ENCODE data around the gene GNAL.

GNAL gene

DNA sequence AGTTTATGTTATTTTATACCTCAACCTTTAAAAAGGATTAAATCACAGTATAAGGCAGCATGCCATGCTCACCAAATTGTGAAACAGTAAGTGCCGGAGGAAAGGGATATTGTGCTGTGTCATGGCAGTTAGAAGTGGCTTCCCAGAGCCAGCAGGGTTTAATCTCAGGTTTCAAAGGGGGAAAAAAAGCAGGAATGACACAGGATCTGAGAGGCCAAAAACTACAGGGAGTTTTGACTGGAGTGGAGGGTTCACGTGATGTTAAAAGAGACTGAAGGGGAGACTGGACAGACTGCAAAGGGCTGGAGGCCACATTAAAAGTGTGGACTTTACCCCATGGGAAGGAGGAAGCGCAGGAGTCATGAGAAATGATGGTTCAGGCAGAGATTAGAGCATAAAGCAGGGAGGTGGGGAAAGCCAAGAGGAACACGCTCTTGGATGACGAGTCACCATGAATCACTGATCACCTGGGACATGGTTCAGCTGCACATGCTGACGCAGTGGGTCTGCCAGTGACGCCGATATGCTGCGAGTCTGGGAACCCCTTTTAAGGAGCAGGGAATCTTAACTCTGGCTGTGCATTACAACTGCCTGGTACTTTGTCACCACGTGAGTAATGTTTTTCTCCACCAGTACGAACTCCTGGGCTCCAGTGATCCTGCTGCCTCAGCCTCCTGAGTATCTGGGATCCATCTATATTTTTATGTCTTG lies 168.3 kb downstream of the GNAL start:
- DNase-seq: no peak

DNA sequence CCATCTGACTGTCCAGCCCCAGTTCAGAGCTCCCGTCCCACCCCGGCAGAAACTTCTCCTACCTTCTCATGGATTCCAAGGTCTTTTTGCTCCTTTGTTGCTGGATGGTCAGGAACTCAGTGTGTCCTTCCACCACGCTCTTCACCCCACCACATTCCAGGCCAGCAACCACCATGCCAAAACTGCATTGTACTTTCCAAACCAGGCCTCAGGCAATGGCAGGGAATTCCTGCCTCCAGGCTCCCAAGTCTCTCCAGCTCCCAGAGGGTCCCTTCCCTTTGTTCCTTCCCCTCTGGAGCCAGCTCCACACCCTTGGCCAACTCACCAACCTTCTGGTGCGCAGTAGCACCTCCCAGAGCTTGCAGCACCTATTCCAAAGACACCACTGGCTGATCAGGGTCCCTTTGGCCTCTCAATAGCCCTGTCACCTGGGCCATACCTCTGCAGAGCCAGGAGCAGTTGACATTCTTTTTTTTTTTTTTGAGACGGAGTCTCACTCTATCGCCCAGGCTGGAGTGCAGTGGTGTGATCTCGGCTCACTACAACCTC lies 170.3 kb downstream of the GNAL start:
- no peak for DNase-seq

- no peak for DNase-seq
These were observed 170.9 kb downstream of the GNAL start for GRCh38 chr18:11859903-11860407.

DNA sequence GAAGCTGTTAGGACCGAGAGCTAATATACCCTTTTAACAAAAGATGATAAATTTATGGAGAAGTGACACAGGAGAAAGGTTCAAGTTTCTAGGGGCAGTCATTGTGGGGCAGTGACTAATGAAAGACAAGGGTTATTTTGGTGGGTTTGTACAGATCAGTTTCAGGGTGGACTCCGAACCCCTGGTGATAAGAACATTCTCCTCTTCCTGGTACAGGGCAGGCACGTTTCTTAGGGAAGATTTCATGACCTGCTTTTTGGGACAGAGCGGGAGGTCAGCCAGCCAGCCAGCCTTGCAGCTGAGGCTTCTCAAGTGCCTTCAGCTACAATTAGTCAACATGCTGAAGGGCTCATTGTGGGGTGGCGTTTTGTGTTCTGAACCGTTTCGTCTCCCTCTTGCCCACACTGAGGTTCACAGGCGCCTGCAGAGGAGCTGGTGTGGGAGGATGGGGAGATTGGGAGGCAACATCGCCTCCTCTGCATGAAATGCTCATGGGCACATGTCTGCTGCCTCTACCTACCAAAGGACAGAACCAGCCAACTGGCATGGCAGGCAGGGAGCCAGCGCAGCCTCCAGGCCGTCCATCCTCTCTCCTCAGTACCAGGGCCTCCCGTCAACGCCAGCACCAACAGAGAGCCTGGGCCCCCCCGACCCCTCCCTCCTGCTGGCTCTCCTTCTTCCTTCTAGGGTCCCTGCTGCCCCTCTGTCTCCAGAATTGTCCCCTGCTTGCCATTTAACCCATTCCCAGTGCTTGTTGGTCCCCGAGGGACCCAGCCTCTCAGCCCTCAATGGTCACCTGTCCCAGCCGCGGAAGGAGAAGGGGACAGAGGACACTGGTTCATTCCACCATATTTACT lies 171.8 kb downstream of the GNAL start:
- no peak for DNase-seq

GRCh38 chr18:11861583-11862288 lies 172.7 kb downstream of the GNAL start:
- DNase-seq: no peak

DNA sequence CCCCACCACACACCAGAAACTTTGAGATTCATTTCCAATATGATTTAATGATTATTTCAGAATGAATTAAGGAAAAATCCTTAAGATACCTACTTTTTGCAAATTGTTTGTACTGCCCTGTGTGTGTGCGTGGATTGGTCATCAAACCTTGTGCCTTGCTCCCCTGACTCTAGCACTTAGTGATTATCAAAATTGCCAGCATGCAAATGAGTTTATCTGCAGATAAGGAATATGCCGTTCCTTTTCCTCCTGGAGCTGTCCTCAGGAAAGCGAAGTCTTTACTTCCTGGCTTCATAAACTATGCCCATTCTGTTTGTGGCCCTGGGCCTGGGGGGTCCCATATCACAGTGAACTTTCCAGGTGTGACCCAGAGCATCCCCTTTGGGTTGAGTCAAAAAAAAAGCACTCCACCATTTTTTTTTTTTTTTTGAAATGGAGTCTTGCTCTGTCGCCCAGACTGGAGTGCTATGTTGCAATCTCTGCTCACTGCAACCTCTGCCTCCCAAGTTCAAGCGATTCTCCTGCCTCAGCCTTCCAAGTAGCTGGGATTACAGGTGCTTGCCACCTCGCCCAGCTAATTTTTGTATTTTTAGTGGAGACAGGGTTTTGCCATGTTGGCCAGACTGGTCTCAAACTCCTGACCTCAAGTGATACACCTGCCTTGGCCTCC lies 173.5 kb downstream of the GNAL start:
- no peak for DNase-seq

DNA sequence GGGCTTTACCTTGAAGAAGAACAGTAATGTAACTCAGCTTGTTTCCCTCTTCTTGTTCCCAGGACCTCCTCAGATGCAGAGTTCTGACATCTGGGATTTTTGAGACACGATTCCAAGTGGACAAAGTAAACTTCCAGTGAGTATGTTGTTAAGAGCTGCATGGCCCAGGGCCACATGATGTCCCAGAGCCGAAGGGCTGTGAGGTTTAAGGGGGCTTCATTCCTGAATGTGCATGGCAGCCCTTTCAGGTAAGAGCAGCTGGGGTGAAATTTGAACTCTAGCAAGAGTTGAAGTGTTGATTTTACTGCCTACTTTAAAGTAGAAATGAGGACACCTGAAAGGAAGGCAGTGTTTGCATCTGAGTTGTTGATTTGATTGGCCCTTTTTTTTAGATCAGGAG lies 175.4 kb downstream of the GNAL start:
- no peak for DNase-seq

DNA sequence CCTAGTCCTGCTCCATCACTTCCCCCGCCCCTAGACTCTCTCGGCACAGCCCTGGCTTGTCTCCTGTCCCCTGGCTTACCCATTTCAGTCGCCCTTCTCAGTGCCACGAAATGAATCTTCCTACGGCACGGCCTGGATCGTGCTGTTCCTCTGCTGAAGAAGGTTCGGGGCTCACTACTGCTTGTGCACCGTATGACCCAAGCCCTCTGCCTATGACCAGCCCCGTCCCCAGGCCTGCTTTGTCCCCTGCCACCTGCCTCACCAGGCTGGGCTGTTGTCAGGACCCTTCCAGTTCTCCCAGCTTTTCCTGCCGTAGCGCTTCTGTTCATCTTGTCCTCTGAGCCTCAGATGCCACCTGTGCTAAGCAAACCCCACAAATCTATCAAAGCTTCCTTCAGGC lies 176.0 kb downstream of the GNAL start:
- DNase-seq: no peak

GRCh38 chr18:11866329-11866728 lies 177.3 kb downstream of the GNAL start:
- no peak for DNase-seq

DNA sequence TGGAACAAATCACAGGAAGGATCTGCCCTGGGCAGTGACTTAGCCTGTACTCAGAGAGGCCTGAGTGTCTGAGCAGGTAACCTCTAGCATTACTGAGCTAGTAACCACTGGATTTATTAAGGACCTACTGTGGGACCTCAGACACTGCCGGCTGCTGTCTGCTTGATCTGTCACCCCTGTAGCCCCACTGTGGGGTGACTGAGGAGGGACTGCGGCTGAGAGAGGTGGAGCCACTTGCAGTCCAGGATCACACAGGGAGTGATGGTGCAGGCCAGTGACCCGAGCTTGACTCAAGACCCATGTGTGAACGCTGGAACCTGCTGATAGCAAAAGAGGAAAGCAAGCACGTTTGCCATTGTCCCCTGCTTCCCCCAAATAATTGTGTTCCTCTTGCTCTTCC lies 177.7 kb downstream of the GNAL start:
- DNase-seq: no peak

- no peak for DNase-seq
These were observed 179.2 kb downstream of the GNAL start for GRCh38 chr18:11868230-11868629.

- DNase-seq: no peak
These were observed 182.4 kb downstream of the GNAL start for GRCh38 chr18:11871501-11871900.

DNA sequence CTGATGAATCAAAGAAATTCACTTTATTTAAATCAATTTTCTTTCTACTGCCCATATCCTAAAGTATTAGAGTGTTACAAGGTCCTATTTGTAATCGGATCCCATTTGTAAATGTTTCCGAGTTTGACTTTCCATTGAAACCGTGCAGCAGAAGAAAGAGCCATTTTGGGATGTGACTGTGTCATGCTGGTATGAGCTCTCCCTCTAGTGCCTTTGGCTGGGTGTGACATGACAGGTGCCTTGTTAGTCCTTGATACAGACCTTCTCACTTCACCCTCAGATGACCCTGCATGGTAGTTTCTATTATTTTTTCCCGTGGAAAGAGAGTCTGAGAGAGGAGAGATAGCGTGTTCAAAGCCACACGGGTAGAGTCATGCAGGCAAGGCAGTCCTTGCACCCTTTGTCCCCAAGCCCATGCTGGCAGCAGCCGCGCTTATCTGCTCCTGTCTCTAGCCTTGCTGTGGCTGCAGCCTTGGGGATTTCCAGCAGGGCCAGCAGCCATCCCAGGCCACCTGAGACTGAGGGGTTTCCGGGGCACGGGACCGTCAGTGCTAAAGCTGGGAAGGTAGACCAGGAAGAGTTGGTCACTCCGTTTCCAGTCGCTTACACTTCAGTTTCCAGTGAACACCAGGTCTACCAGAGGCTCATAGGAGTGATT lies 183.5 kb downstream of the GNAL start:
- no peak for DNase-seq

DNA sequence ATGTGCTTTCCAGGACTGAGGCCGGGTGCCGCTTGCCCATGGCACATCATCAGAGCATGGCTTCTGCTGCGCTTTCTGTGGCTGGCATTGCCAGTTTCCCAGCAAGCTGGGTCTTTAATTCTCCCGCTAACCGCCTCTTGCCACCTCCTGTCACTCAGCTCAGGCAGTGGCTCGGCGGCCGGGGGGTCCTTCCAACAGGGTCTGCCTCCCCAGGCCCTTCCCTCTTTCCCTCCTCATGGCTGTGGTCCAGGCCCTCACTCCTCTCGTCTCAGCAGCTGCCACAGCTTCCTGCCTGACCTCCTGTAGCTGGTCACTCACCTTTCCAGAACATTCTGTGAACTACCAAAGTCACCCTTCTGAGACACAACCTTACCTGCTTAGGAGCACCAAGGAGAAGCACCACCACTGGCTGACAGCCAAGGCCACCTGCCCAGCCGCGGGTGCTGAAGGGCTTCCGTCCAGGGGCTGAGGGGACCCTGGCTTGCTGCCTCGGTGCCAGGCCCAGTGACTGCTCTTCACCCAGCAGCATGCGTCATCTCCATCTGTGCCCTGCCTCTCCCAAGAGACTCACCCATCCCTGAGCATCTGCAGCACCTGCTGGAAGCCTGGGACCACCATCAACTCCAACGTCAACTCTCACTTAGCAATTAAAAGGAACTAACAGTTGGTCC lies 184.7 kb downstream of the GNAL start:
- DNase-seq: no peak

- no peak for DNase-seq
These were observed 185.6 kb downstream of the GNAL start for GRCh38 chr18:11874676-11875075.

DNA sequence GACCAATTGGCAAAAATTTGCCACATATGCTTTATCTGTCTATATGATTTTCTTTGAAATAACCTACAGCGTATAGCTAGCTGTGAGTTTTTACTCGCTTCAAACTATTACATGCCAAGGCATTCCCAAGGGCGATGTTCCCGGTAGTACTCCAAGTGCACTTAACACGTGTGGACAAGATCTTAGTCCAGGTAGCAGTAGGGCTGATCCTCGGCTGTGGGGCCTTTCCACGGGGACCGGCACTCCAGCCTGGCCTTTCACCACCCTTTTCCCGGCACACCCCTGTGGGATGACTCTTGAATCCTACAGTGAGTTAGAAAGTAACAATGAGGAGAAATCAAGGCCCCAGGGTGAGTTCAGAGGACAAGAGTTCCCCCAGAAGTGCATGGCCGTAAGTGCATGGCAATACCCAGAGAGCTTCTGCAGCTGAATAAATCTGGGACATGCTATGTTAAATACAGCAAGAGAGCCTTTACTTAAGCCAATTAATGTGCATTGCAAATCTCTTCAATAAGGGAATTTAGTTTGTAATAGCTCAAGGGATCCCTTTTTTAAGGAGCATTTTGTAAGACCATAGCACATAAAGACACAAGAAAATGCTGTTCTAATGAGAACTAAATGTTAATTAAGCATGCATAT lies 188.6 kb downstream of the GNAL start:
- DNase-seq: no peak

DNA sequence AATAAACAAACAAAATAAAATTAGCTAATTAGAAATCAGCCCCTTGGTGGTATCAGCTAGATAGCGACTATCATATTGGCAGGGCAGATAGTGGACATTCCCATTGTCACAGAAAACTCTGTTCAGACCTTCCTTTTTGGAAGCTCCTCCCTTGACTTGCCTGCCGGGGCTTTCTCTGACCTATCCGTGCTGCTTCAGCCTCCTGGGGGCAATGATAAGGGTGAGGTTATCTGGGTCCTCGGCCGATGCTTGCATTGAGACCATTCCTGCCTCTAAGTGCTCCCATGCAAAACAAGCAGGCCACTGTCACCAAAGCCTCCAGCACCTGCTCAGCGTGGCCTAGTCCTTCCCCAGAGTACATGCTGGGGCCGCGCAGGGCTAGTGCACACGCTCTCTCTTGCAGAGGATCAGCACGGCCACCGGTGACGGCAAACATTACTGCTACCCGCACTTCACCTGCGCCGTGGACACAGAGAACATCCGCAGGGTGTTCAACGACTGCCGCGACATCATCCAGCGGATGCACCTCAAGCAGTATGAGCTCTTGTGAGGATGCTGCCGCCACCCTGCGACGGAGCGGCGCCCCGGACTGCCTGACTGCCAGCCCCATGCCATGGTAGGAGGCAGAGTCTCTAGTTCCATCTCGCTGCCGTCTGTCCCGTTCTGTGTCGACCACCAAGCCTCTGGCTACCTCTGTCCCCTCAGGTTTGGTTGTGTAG lies 191.7 kb downstream of the GNAL start:
- DNase-seq: no peak

- no peak for DNase-seq
These were observed 193.6 kb downstream of the GNAL start for GRCh38 chr18:11882636-11883035.

DNA sequence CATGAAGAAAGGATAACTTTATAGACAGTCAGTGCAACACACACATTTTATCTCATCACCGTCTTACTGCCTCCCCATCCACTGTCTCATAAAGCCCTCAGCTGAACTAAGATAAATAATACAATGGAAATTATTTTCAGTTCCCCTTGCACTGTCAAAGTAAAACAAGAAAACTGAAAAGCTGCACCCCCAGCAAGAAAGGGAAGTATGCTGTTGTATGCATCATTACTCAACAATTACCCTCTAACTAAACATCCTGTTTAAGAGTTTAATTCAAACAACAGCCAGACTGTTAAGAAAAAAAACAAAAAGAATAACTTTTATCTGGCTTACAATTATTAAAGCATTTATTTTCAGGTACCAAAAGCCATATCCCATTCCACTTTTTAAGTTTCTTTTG lies 194.1 kb downstream of the GNAL start:
- no peak for DNase-seq

DNA sequence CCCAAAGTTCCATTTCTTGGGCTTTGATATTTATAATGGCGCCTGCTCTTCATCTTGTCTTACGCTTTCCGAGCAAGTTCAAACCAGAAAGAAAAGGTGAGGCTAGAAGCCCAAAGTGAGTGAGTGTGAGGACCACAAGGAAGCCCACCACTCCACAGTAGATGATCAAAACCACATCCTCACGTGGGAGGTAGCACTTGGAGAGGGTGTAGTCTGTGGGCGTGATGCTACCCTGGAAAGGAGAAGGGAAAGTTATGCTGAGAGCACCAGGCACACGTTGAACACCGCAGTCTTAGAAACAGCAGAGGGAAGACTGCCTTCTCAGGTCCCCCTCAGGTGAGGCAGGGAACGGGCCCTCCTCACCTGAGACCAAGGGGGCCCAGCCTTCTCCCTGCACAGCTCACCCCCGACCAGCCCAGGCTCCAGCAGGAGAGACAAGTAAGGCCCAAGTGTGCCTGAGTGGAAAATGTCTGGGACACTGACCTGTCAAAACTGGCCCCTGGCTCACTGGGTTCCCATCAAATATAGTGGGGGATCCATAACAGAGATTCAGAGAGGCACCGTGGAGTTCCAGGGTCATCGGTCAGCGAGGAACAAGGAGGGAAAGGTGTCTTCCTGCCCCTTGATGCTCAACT lies 195.4 kb downstream of the GNAL start:
- DNase-seq: no peak

Data from NCI-H748 treated with DMSO at 0.1 percent for 48 hours (cell line).